ENCODE data around the gene HMBS.

HMBS gene

DNA sequence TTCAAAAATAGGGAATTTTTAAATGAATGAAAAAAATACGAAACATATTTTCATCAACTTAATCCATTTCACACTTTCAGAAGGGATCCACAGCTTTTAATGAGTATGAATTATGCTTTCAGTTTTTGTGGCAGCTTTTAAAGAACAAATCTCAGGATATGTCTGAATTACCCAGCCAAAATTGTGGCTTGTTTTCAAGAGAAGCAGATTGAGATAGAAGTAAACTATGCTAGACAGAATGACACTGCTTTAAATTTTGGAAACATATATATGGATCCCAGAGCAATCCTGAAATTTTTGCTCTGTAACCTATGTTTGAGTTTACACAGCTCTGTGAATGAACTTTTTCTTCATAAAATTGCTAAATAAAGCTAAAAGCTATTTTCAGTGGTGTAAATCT, 34.3 kb downstream of the HMBS start:
- H3K27ac ChIP-seq (ENCODE audit: extremely low read depth, low read depth, low read length): no peak overlapping the region
- no peaks in the 10 kb centered on the region for H3K9me3 ChIP-seq (ENCODE audit: control insufficient read depth, insufficient read depth, low read depth, low read length)
- peaks cover 0 to 38% of the 10 kb centered on the region in 2 experiments; a peak in 1 of 3 replicates for H3K36me3 ChIP-seq (ENCODE audit: control insufficient read depth in 2 of 2, insufficient read depth in 1 of 2, low read length in 2 of 2)
- TF ChIP-seq ZNF157 (tag by site-specific recombination; IDR thresholded peaks at IDR 0.05) (no peak), HOXA7 (CRISPR knock-in tag; IDR thresholded peaks at IDR 0.05; ENCODE audit: borderline replicate concordance) (no peak), ZNF518A (tag by site-specific recombination; conservative IDR thresholded peaks at IDR 0.05; ENCODE audit: low read depth) (no peak), ZNF175 (tag by site-specific recombination; IDR thresholded peaks at IDR 0.05) (no peak), ZBTB48 (tag by site-specific recombination; IDR thresholded peaks at IDR 0.05) (no peak), ZNF19 (tag by site-specific recombination; IDR thresholded peaks at IDR 0.05; ENCODE audit: low read depth) (no peak), ZNF169 (tag by site-specific recombination; IDR thresholded peaks at IDR 0.05) (no peak), ZBTB10 (tag by site-specific recombination; IDR thresholded peaks at IDR 0.05) (no peak), ZNF174 (tag by site-specific recombination; IDR thresholded peaks at IDR 0.05) (no peak), ZEB2 (tag by site-specific recombination; IDR thresholded peaks at IDR 0.05) (no peak)
- TF ChIP-seq, protein P1, sequence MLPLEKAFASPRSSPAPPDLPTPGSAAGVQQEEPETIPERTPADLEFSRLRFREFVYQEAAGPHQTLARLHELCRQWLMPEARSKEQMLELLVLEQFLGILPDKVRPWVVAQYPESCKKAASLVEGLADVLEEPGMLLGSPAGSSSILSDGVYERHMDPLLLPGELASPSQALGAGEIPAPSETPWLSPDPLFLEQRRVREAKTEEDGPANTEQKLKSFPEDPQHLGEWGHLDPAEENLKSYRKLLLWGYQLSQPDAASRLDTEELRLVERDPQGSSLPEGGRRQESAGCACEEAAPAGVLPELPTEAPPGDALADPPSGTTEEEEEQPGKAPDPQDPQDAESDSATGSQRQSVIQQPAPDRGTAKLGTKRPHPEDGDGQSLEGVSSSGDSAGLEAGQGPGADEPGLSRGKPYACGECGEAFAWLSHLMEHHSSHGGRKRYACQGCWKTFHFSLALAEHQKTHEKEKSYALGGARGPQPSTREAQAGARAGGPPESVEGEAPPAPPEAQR (tag by site-specific recombination; IDR thresholded peaks at IDR 0.05): no peak
- peaks cover 4% of the 10 kb centered on the region; the same call in 1 of the 2 replicates for H3K4me1 ChIP-seq (ENCODE audit: control insufficient read depth, insufficient read depth, low read length)
- no peak overlapping the region for H3K4me3 ChIP-seq (ENCODE audit: low read depth, low read length)
- ChIA-PET POLR2A (interaction anchor here (1.0 kb wide), 1 partner anchor 24 kb away, joined by 4 read pairs; a partner anchor contains a TSS), CTCF (interaction anchor here (0.6 to 1.0 kb wide), 2 partner anchors 78 to 187 kb away, joined by 3 to 7 read pairs; no protein-coding TSS in a partner anchor)

- CTCF ChIA-PET: interaction anchor here (0.9 to 1.5 kb wide), 2 partner anchors 14 to 21 kb away, joined by 3 read pairs; no protein-coding TSS in a partner anchor
- TF ChIP-seq ZBTB21 (tag by site-specific recombination; IDR thresholded peaks at IDR 0.05) (no peak), ZFP69B (tag by site-specific recombination; IDR thresholded peaks at IDR 0.05) (no peak), ZNF660 (tag by site-specific recombination; IDR thresholded peaks at IDR 0.05) (0 out of 2 replicates have a peak, but pooled peaks have one; percentile 22), ZNF768 (tag by site-specific recombination; IDR thresholded peaks at IDR 0.05) (no peak), KLF17 (tag by site-specific recombination; IDR thresholded peaks at IDR 0.05) (no peak), ZNF24 (tag by site-specific recombination; IDR thresholded peaks at IDR 0.05) (no peak), PRDM10 (tag by site-specific recombination; IDR thresholded peaks at IDR 0.05) (peak; percentile 56; the same call in 1 of the 2 replicates), ZNF175 (tag by site-specific recombination; IDR thresholded peaks at IDR 0.05) (no peak)
Observed at GRCh38 chr11:119120639-119121007, 35.9 kb downstream of the HMBS start.

More at GRCh38 chr11:119120639-119121007, 35.9 kb downstream of the HMBS start:
- POLR2A ChIA-PET: interaction anchor here (1.6 to 3.6 kb wide), 5 partner anchors 12 to 48 kb away, joined by 5 to 51 read pairs (median 22); partner anchors contain the start of genes C2CD2L, DPAGT1 and NLRX1
- Histone ChIP-seq H3K9me3 (ENCODE audit: control insufficient read depth, insufficient read depth, low read depth, low read length) (no peaks in the 10 kb centered on the region), H3K4me1 (ENCODE audit: control insufficient read depth, insufficient read depth, low read length) (peaks cover 4% of the 10 kb centered on the region; the same call in 1 of the 2 replicates), H3K4me3 (ENCODE audit: low read depth, low read length) (peak overlapping the region; percentile 32), H3K36me3 (ENCODE audit: control insufficient read depth in 2 of 2, insufficient read depth in 1 of 2, low read length in 2 of 2) (peaks cover 3 to 30% of the 10 kb centered on the region in 2 experiments; a peak in 2 of 3 replicates), H3K27ac (ENCODE audit: extremely low read depth, low read depth, low read length) (peak overlapping the region; percentile 20; the same call in 1 of the 2 replicates)

All from HEK293 (cell line).